CD4-positive, alpha-beta T cell (primary cell): ENCODE results near the gene FXYD6. TPM values are rescaled to one million over a fixed set of nuclear protein-coding genes. Genes with fewer than 3 reads are reported as not detected.
A peak's percentile ranks its signal among the peaks of the same experiment; 100 is the strongest.

Experiments
- ATAC-seq: fragments of 200-7000 bp; cut with Tn5 transposase; one replicate; pipeline ENCODE4 v1.10.0; 2022; ENCODE audit warnings: mild to moderate bottlenecking; ENCODE audit not compliant: poor library complexity
- CTCF ChIA-PET: fragments of 350-600 bp; sonication (Branson Sonifier 250); formaldehyde crosslinking; loops from one replicate; lab custom pipeline; 2021; ENCODE audit warnings: antibody characterized with exemption, inconsistent platforms; lab: Charles Lee
- POLR2A ChIA-PET: fragments of 350-600 bp; sonication (Branson Sonifier 250); formaldehyde crosslinking; loops from one replicate; lab custom pipeline; 2021; ENCODE audit warnings: antibody characterized with exemption, inconsistent platforms; lab: Charles Lee
- DNase-seq, 14 experiments: peaks; one replicate each; pipeline ENCODE4 v3.0.0-alpha.2; 2013 to 2020; ENCODE audit warnings: mixed read lengths in 2 of 14
- H3K27ac ChIP-seq, 2 donors: one replicate each; pipeline versions ENCODE4 v1.5.1 to v1.7.0; 2013; ENCODE audit warnings: low read length in 2 of 2, low read depth in 1 of 2, mild to moderate bottlenecking in 1 of 2
- H3K27me3 ChIP-seq, 2 experiments: 1 replicate in 1 of 2; 2 replicates in 1 of 2; pipeline versions ENCODE4 v1.6.1 to v1.7.0; 2013; ENCODE audit warnings: low read length in 2 of 2, control low read depth in 1 of 2, mild to moderate bottlenecking in 1 of 2, moderate library complexity in 1 of 2; ENCODE audit not compliant: insufficient read depth in 2 of 2, control insufficient read depth in 1 of 2
- H3K36me3 ChIP-seq: one replicate; pipeline ENCODE4 v1.6.1; 2013; ENCODE audit warnings: low read length, control low read depth; ENCODE audit not compliant: insufficient read depth
- H3K4me1 ChIP-seq: one replicate; pipeline ENCODE4 v1.6.1; 2013; ENCODE audit warnings: low read length, control low read depth; ENCODE audit not compliant: insufficient read depth
- H3K4me3 ChIP-seq: one replicate; pipeline ENCODE4 v1.5.1; 2013; ENCODE audit warnings: mild to moderate bottlenecking, low read length, moderate library complexity
- H3K9me3 ChIP-seq, 2 experiments: 1 replicate in 1 of 2; 2 replicates in 1 of 2; pipeline versions ENCODE4 v1.6.1 to v1.7.0; 2013; ENCODE audit warnings: low read length in 2 of 2, mild to moderate bottlenecking in 2 of 2, control low read depth in 1 of 2, moderate library complexity in 1 of 2; ENCODE audit not compliant: control insufficient read depth in 1 of 2, insufficient read depth in 1 of 2
- H3K27ac Mint-ChIP-seq: one replicate; pipeline ENCODE4 v1.8.0; 2020; ENCODE audit warnings: mixed read lengths
- H3K27me3 Mint-ChIP-seq: one replicate; pipeline ENCODE4 v1.8.0; 2021; ENCODE audit warnings: mixed read lengths
- H3K36me3 Mint-ChIP-seq: one replicate; pipeline ENCODE4 v1.8.0; 2021; ENCODE audit warnings: low read depth, mixed read lengths
- H3K4me1 Mint-ChIP-seq: one replicate; pipeline ENCODE4 v1.8.0; 2021; ENCODE audit warnings: low read depth, mixed read lengths
- H3K4me3 Mint-ChIP-seq: one replicate; pipeline ENCODE4 v1.8.0; 2020; ENCODE audit warnings: mild to moderate bottlenecking, mixed read lengths
- H3K9me3 Mint-ChIP-seq: one replicate; pipeline ENCODE4 v1.8.0; 2020; ENCODE audit warnings: mixed read lengths
- CTCF ChIP-seq: fragments of 200-600 bp; IDR thresholded peaks from one replicate; pipeline ENCODE4 v1.8.0; 2022; ENCODE audit warnings: antibody characterized with exemption, mild to moderate bottlenecking
- intact Hi-C, 2 experiments: fragments of 100-400 bp; cut with DNase I in 1 of 2; cut with micrococcal nuclease in 1 of 2; formaldehyde crosslinking; loops; one replicate each; pipeline versions ENCODE4 v1.15.1 to v1.9.0; 2023 to 2025; cut with DNase I, micrococcal nuclease
- total RNA-seq, 174 experiments: library from RNA in 2 of 174; stranded (reverse) in 2 of 174; gene quantifications; one replicate each; pipeline ENCODE4 v1.2.3 and lab custom pipeline; 2021 to 2026

FXYD6 gene
- total RNA-seq, 2 experiments from 2014 or later: not detected

- peaks cover 79% of the 10 kb centered on the region for H3K4me1 ChIP-seq
- ChIA-PET POLR2A (no interaction called here), CTCF (no interaction called here)
- no peak overlapping the region for H3K27ac Mint-ChIP-seq
- H3K4me3 ChIP-seq: no peak overlapping the region
- no peaks in the 10 kb centered on the region for H3K27me3 ChIP-seq
- ATAC-seq (no peak), DNase-seq (no peak)
- intact Hi-C loops: loop anchor here in 1 of 2 experiments (5.0 kb wide), 1 partner anchor 132 kb away; no protein-coding TSS in a partner anchor
- H3K27ac ChIP-seq: no peak overlapping the region
- no peaks in the 10 kb centered on the region for H3K27me3 Mint-ChIP-seq
- no peaks in the 10 kb centered on the region for H3K9me3 ChIP-seq
- H3K9me3 Mint-ChIP-seq: no peaks in the 10 kb centered on the region
- H3K36me3 Mint-ChIP-seq: no peaks in the 10 kb centered on the region
- no peak overlapping the region for H3K4me3 Mint-ChIP-seq
- no peak for TF ChIP-seq CTCF
- peaks cover 50% of the 10 kb centered on the region for H3K4me1 Mint-ChIP-seq
- no peaks in the 10 kb centered on the region for H3K36me3 ChIP-seq
Measured at GRCh38 chr11:117820071-117820470, 56.4 kb downstream of the FXYD6 start.

GRCh38 chr11:117819096-117820040 is 57.1 kb downstream of the FXYD6 start:
- Mint-ChIP-seq H3K27ac (no peak overlapping the region), H3K36me3 (no peaks in the 10 kb centered on the region), H3K4me1 (peaks cover 56% of the 10 kb centered on the region), H3K4me3 (no peak overlapping the region), H3K9me3 (no peaks in the 10 kb centered on the region), H3K27me3 (no peaks in the 10 kb centered on the region)
- Histone ChIP-seq H3K4me3 (no peak overlapping the region), H3K36me3 (no peaks in the 10 kb centered on the region), H3K9me3 (no peaks in the 10 kb centered on the region), H3K4me1 (peaks cover 81% of the 10 kb centered on the region), H3K27me3 (no peaks in the 10 kb centered on the region), H3K27ac (no peak overlapping the region)
- DNase-seq (peak in 2 of 14 experiments; percentile 47 to 53), ATAC-seq (no peak)
- ChIA-PET POLR2A (interaction anchor here (2.3 kb wide), 1 partner anchor 11 kb away, joined by 15 read pairs; no protein-coding TSS in a partner anchor), CTCF (interaction anchor here (0.7 to 4.4 kb wide), 3 partner anchors 13 to 393 kb away, joined by 3 to 98 read pairs (median 3); no protein-coding TSS in a partner anchor)
- no peak for TF ChIP-seq CTCF
- intact Hi-C loops: loop anchor here in 1 of 2 experiments (5.0 to 10.0 kb wide), 3 partner anchors 133 to 395 kb away; partner anchors contain the start of gene IL10RA

- peaks cover 74% of the 10 kb centered on the region for H3K4me1 ChIP-seq
- DNase-seq: peak in 5 of 14 experiments; percentile 13 to 86 (median 49)
- no peak overlapping the region for H3K4me3 ChIP-seq
- H3K27me3 Mint-ChIP-seq: no peaks in the 10 kb centered on the region
- H3K9me3 ChIP-seq: no peaks in the 10 kb centered on the region
- H3K36me3 Mint-ChIP-seq: no peaks in the 10 kb centered on the region
- CTCF ChIA-PET: interaction anchor here (0.7 to 4.4 kb wide), 15 partner anchors 10 to 392 kb away, joined by 3 to 98 read pairs (median 3); no protein-coding TSS in a partner anchor
- H3K36me3 ChIP-seq: no peaks in the 10 kb centered on the region
- H3K4me1 Mint-ChIP-seq: peaks cover 55% of the 10 kb centered on the region
- peak; percentile 38 for TF ChIP-seq CTCF
- H3K27ac Mint-ChIP-seq: peak overlapping the region; percentile 87
- peak overlapping the region in 1 of 2 donors; percentile 24 for H3K27ac ChIP-seq
- no peak for ATAC-seq
- H3K27me3 ChIP-seq: no peaks in the 10 kb centered on the region
- peak overlapping the region; percentile 11 for H3K4me3 Mint-ChIP-seq
- intact Hi-C loops: loop anchor here in 1 of 2 experiments (5.0 to 10.0 kb wide), 2 partner anchors 169 to 393 kb away; partner anchors contain the start of gene IL10RA
- H3K9me3 Mint-ChIP-seq: no peaks in the 10 kb centered on the region
- POLR2A ChIA-PET: interaction anchor here (0.7 to 2.3 kb wide), 4 partner anchors 10 to 233 kb away, joined by 3 to 15 read pairs (median 6); no protein-coding TSS in a partner anchor
Measured at GRCh38 chr11:117818041-117818873, 58.2 kb downstream of the FXYD6 start.
